Left ventricle myocardium inferior (tissue), 1 donor: ENCODE results near the gene CTXN1. TPM values are rescaled to one million over a fixed set of nuclear protein-coding genes. Genes with fewer than 3 reads are reported as not detected.
"Not testable (repeated sequence)": the region's sequence is repeated elsewhere in the genome, so short reads cannot be mapped to it uniquely, and the experiment has no call there.

Experiments
- DNase-seq: peaks from one replicate; pipeline ENCODE4 v3.0.0-alpha.2; 2020
- H3K27ac ChIP-seq: fragments of 200-600 bp; replicated peaks from 2 replicates; pipeline ENCODE4 v1.8.0; 2021
- H3K27me3 ChIP-seq: fragments of 200-600 bp; 2 replicates; pipeline ENCODE4 v1.8.0; 2021; ENCODE audit warnings: low read depth
- H3K36me3 ChIP-seq: fragments of 200-600 bp; 2 replicates; pipeline ENCODE4 v1.8.0; 2021
- H3K4me1 ChIP-seq: fragments of 200-600 bp; 2 replicates; pipeline ENCODE4 v1.8.0; 2021
- H3K4me3 ChIP-seq: fragments of 200-600 bp; 2 replicates; pipeline ENCODE4 v1.8.0; 2021; ENCODE audit warnings: mild to moderate bottlenecking, moderate library complexity
- H3K9me3 ChIP-seq: fragments of 200-600 bp; replicated peaks from 2 replicates; pipeline ENCODE4 v1.8.0; 2021
- intact Hi-C: fragments of 100-400 bp; cut with micrococcal nuclease; formaldehyde crosslinking; loops from one replicate; pipeline ENCODE4 v1.11.0; 2022
- total RNA-seq: library from RNA; stranded (reverse); fragmentation: NEBNext Ultra II Directional; extraction: Animal tissue kit (Norgen Biotek cat#: 25700); gene quantifications from one replicate; pipeline ENCODE4 v1.2.1, GENCODE V29; 2021
- TF ChIP-seq, protein P1 (sequence below): fragments of 200-600 bp; IDR thresholded peaks from 2 replicates; pipeline ENCODE4 v1.8.0; 2021; ENCODE audit warnings: antibody characterized with exemption, mild to moderate bottlenecking, borderline replicate concordance
- donor health status: DM: no; HTN: yes; CAD: no; lungs with severe emphysema.

CTXN1 gene
- total RNA-seq, 1 donor from 2014 or later, result 0.22 TPM

DNA sequence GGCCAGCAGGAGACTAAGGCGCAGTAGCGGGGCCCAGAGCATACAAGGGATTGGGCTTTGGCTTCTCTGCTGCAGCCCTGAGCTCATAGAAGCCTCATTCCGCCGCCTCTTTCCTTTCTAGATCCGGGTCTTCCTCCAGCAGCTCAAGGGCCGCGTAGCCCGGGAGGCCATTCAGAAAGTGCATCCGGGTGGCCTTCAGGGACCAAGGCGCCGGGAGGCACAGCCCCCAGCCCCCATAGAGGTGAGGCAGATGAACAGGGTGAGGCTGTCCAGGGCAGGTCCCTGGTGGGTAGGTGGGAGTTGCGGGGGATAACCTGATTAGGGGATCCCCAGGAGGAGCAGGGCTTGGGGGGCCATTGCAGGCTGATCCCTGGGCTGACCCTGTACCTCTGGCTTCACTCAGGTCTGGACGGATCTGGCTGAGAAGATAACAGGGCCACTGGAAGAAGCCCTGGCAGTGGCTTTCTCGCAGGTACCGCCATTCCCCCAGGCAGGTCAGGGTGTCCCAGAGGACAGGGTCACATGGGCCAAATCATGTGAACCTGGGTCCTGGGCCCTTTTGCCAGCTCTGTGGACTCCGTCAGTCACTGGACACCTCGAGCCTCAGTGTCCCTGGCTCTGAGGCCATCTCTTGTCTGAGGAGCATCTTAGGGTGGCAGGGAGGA, 4.5 kb downstream of the CTXN1 start:
- Histone ChIP-seq H3K4me1 (peaks cover 71% of the 10 kb centered on the region), H3K27me3 (peaks cover 31% of the 10 kb centered on the region), H3K27ac (peak overlapping the region; percentile 94), H3K36me3 (peaks cover 15% of the 10 kb centered on the region), H3K9me3 (no peaks in the 10 kb centered on the region), H3K4me3 (peak overlapping the region; percentile 81)
- TF ChIP-seq, protein P1, sequence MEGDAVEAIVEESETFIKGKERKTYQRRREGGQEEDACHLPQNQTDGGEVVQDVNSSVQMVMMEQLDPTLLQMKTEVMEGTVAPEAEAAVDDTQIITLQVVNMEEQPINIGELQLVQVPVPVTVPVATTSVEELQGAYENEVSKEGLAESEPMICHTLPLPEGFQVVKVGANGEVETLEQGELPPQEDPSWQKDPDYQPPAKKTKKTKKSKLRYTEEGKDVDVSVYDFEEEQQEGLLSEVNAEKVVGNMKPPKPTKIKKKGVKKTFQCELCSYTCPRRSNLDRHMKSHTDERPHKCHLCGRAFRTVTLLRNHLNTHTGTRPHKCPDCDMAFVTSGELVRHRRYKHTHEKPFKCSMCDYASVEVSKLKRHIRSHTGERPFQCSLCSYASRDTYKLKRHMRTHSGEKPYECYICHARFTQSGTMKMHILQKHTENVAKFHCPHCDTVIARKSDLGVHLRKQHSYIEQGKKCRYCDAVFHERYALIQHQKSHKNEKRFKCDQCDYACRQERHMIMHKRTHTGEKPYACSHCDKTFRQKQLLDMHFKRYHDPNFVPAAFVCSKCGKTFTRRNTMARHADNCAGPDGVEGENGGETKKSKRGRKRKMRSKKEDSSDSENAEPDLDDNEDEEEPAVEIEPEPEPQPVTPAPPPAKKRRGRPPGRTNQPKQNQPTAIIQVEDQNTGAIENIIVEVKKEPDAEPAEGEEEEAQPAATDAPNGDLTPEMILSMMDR, result no peak
- intact Hi-C loops, result no loop called here
- DNase-seq, result no peak

DNA sequence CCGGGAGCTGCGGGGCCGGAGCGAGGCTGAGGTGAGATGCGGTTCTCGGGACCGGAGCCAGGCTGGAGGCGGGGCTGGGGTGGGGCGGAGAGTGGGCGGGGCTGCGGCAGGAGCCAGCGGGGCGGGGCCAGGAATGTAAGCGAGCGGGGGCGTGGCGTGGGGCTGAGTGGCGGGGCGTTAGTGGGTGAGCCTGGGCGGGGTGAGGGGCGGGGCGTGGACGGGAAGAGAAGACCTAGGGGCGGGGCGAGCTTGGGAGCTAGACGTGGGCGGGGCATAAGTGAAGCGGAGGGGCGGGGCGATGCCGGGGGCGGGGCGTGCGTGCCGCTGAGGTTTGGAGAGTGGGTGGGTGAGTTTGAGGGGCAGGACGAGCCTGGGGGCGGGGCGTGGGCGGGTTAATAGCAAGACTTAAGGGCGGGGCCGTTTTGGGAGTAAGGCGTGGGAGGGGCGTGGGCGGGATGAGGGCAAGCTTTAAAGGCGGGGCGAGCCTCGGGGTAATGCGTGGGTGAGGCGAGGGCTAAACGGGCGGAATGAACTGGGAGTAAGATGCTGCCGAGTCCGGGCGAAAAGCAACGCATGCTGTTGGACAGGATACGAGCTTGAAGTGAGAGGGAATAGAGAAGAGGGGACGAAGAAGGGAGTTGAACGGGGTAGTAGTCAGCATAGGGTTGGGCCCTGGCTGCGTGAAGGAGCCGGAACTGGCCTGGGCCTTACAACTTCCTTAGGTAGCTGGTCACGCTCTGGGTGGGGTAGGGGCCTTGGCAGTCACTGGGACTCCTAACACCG, 5.2 kb downstream of the CTXN1 start:
- peaks cover 15% of the 10 kb centered on the region for H3K36me3 ChIP-seq
- intact Hi-C loops, result no loop called here

DNA sequence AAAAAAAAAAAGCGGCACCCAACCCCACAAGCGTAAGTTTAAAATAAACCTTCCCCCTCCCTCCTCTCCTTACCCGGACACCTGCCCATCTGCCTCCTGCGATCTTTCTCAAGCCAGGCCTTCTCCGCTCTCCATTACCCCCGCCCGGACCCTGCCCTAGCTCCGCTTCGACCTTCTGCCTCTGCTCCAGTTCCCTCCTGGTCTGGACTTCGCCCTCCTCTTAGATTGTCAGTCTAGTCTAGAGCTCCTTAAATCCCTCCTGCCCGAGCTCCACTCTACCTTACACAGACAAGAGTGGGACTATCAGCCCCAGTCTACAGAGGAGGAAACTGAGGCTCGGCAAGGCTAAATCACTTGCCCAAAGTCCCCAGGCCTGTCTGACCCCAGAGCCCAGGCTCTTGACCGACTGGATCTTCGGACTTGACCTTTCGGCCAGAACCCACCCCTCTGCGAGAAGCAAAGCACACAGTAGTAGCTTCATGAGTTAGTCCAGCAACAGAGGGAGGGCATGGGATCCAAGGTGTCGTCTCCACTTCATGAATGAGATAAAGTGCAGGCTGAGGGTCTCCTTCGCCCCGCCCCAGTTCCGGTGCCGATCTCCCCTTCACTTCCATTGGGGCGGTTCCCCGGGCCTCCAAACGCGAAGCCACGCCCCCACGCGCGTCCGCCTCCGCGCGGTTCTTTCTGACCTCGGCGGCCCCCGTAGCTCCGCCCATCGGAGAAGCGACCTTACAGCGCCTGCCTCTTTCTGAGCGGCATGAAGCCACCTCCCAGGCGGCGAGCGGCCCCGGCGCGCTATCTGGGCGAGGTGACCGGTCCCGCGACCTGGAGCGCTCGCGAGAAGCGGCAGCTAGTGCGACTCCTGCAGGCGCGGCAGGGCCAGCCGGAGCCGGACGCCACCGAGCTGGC, 6.1 kb downstream of the CTXN1 start, which contains the start of gene SNAPC2:
SNAPC2 (plus strand) TSS at position 729 of the 909 bp plus-strand sequence; CDS start at position 758, 29 bp downstream.
- peak within 1 kb of the TSS; percentile 81 for H3K4me3 ChIP-seq
- TF ChIP-seq, protein P1, result no peak
- intact Hi-C loops, result no loop called here
- peaks cover 15% of the 10 kb centered on the region for H3K36me3 ChIP-seq
- peak within 1 kb of the TSS; percentile 94 for H3K27ac ChIP-seq
- DNase-seq, result peak; percentile 98
- H3K4me1 ChIP-seq, result peaks cover 69% of the 10 kb centered on the region
- peaks cover 47% of the 10 kb centered on the region for H3K27me3 ChIP-seq
- H3K9me3 ChIP-seq, result no peaks in the 10 kb centered on the region

More for the DNA sequence above, 5.2 kb downstream of the CTXN1 start:
- DNase-seq, result peak; percentile 100
- Histone ChIP-seq H3K4me1 (peaks cover 75% of the 10 kb centered on the region), H3K27me3 (peaks cover 38% of the 10 kb centered on the region), H3K9me3 (no peaks in the 10 kb centered on the region), H3K27ac (peak overlapping the region; percentile 94), H3K4me3 (peak overlapping the region; percentile 81)
- TF ChIP-seq, protein P1, result no peak

DNA sequence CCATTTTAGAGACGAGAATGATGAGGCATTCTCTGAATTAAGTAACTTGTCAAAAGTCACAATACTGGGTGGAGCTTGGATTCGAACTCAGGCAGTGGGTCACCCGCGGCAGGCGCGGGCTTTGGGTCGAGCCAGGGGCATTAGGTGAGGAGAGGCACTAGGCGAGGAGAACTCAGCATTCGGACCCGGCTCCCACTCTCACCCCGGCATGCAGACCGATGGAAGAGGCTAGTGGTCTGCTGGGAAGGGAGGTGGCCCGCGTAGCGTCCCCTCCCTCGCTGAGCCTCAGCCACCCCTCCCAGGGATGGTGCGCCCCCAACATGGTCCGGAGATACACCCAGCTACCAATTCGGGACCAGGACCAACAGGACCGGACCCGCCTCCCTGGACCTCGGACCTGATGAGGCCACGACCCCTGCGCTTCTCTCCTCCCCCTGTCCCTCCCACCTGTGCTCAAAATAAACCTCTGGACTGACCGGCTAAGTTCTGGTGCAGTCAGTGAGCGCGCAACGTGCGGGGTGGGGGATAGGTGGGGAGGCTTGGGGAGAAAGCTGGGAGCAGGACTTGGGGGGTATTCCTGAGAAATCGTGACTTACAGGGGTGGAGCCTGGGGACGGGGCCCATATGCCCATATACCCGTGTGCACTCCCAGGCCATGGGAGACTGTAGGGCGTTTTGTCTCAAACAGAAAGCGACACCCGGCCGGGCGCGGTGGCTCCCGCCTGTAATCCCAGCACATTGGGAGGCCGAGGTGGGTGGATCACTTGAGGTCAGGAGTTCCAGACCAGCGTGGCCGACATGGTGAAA, 7.1 kb downstream of the CTXN1 start:
- Histone ChIP-seq H3K4me3 (peak overlapping the region; percentile 81), H3K27ac (peak overlapping the region; percentile 94), H3K27me3 (peaks cover 55% of the 10 kb centered on the region), H3K36me3 (peaks cover 15% of the 10 kb centered on the region), H3K4me1 (peaks cover 68% of the 10 kb centered on the region), H3K9me3 (no peaks in the 10 kb centered on the region)
- DNase-seq, result no peak
- TF ChIP-seq, protein P1, result no peak
- intact Hi-C loops, result no loop called here

DNA sequence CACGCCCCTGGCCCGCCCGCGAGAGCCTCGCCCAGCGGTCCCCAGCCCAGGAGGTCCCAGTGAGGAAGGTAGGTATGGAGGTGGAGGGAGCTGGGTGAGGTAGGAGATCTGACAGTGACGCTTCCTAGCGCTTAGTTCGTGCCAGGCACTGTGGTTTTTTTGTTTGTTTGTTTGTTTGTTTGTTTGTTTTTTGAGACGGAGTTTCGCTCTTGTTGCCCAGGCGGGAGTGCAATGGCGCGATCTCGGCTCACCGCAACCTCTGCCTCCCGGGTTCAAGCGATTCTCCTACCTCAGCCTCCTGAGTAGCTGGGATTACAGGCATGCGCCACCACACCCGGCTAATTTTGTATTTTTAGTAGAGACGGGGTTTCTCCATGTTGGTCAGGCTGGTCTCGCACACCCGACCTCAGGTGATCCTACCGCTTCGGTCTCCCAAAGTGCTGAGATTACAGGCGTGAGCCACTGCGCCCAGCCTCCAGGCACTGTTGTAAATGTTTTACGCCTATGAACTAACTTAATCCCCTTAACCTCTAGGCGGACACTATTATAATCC, 7.8 kb downstream of the CTXN1 start:
- Histone ChIP-seq H3K36me3 (peaks cover 21% of the 10 kb centered on the region), H3K27ac (peak overlapping the region; percentile 83), H3K4me1 (peaks cover 68% of the 10 kb centered on the region), H3K4me3 (peak overlapping the region; percentile 63), H3K27me3 (peaks cover 55% of the 10 kb centered on the region)
- H3K9me3 ChIP-seq, DNase-seq, intact Hi-C loops: not testable (repeated sequence)
